ENCODE results near the gene KPNA1.

Gene KPNA1

GRCh38 chr3:122435950-122436349 lies 78.8 kb downstream of the KPNA1 start:
- no peak overlapping the region for H3K4me3 ChIP-seq (ENCODE audit: low read depth, low read length)
- DNase-seq (ENCODE audit: low read depth) = no peak
- TF ChIP-seq, protein P1, sequence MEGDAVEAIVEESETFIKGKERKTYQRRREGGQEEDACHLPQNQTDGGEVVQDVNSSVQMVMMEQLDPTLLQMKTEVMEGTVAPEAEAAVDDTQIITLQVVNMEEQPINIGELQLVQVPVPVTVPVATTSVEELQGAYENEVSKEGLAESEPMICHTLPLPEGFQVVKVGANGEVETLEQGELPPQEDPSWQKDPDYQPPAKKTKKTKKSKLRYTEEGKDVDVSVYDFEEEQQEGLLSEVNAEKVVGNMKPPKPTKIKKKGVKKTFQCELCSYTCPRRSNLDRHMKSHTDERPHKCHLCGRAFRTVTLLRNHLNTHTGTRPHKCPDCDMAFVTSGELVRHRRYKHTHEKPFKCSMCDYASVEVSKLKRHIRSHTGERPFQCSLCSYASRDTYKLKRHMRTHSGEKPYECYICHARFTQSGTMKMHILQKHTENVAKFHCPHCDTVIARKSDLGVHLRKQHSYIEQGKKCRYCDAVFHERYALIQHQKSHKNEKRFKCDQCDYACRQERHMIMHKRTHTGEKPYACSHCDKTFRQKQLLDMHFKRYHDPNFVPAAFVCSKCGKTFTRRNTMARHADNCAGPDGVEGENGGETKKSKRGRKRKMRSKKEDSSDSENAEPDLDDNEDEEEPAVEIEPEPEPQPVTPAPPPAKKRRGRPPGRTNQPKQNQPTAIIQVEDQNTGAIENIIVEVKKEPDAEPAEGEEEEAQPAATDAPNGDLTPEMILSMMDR (IDR thresholded peaks at IDR 0.05; ENCODE audit: low read depth, low read length) = no peak
- TF ChIP-seq MYC (IDR thresholded peaks at IDR 0.05; ENCODE audit: low read depth, low read length) (no peak), POLR2A (IDR thresholded peaks at IDR 0.05; ENCODE audit: extremely low read depth, insufficient read length) (no peak), MAX (IDR thresholded peaks at IDR 0.05; ENCODE audit: low read depth, low read length) (no peak)

GRCh38 chr3:122430371-122430770 lies 84.4 kb downstream of the KPNA1 start:
- H3K4me3 ChIP-seq (ENCODE audit: low read depth, low read length) = no peak overlapping the region
- no peak for DNase-seq (ENCODE audit: low read depth)
- TF ChIP-seq MAX (IDR thresholded peaks at IDR 0.05; ENCODE audit: low read depth, low read length) = no peak
- TF ChIP-seq POLR2A (IDR thresholded peaks at IDR 0.05; ENCODE audit: extremely low read depth, insufficient read length) = no peak
- TF ChIP-seq, protein P1 (IDR thresholded peaks at IDR 0.05; ENCODE audit: low read depth, low read length) = no peak
- no peak for TF ChIP-seq MYC (IDR thresholded peaks at IDR 0.05; ENCODE audit: low read depth, low read length)

- TF ChIP-seq, protein P1 (IDR thresholded peaks at IDR 0.05; ENCODE audit: low read depth, low read length) = no peak
- TF ChIP-seq MYC (IDR thresholded peaks at IDR 0.05; ENCODE audit: low read depth, low read length) = no peak
- no peak for TF ChIP-seq POLR2A (IDR thresholded peaks at IDR 0.05; ENCODE audit: extremely low read depth, insufficient read length)
- TF ChIP-seq MAX (IDR thresholded peaks at IDR 0.05; ENCODE audit: low read depth, low read length) = no peak
- DNase-seq (ENCODE audit: low read depth) = no peak
- H3K4me3 ChIP-seq (ENCODE audit: low read depth, low read length) = no peak overlapping the region
These were observed 86.8 kb downstream of the KPNA1 start for GRCh38 chr3:122427857-122428471.

DNA sequence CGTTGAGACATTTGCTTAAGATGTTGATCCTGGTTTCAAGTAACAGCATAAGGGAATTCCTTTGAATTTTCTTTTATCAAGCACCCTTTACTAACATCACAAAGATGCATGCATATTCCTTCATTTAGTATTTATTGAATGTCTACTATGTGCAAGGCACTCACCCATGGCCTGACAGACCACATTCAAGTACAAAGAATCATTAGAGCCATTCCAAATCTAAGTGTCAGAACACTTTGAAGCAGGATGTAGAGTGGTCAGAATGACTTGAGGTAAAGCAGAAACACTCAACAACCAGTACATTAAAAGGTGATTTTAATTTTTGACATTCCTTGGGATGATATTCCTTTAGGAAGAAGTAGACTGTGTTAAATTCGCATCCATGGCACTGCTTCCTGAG lies 92.9 kb downstream of the KPNA1 start:
- no peak overlapping the region for H3K4me3 ChIP-seq (ENCODE audit: low read depth, low read length)
- DNase-seq (ENCODE audit: low read depth) = no peak
- TF ChIP-seq MAX (IDR thresholded peaks at IDR 0.05; ENCODE audit: low read depth, low read length) (no peak), POLR2A (IDR thresholded peaks at IDR 0.05; ENCODE audit: extremely low read depth, insufficient read length) (no peak), MYC (IDR thresholded peaks at IDR 0.05; ENCODE audit: low read depth, low read length) (no peak)
- TF ChIP-seq, protein P1 (IDR thresholded peaks at IDR 0.05; ENCODE audit: low read depth, low read length) = no peak

DNA sequence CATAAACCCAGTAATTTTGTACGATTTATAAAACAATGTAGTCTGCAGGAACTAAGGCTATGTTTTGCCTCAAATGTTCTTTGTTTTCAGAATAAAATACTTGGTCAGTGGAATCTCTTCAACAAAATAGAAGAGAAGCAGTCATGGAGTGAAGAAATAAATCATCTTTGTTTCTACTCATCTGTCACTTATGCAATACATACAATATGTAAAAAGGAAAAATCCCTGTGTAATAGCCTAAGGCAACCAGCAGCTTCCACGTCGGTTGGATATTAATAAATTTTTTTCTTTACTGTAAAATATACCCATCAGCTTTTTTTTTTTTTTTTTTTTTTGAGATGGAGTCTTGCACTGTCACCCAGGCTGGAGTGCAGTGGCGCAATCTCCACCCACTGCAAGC lies 93.6 kb downstream of the KPNA1 start:
- DNase-seq (ENCODE audit: low read depth) = no peak
- TF ChIP-seq POLR2A (IDR thresholded peaks at IDR 0.05; ENCODE audit: extremely low read depth, insufficient read length) (no peak), MAX (IDR thresholded peaks at IDR 0.05; ENCODE audit: low read depth, low read length) (no peak), MYC (IDR thresholded peaks at IDR 0.05; ENCODE audit: low read depth, low read length) (no peak)
- TF ChIP-seq, protein P1 (IDR thresholded peaks at IDR 0.05; ENCODE audit: low read depth, low read length) = no peak
- no peak overlapping the region for H3K4me3 ChIP-seq (ENCODE audit: low read depth, low read length)
